ENCODE results near the gene PIAS2.
"Not testable (repeated sequence)": the region's sequence is repeated elsewhere in the genome, so short reads cannot be mapped to it uniquely, and the experiment has no call there.

Gene PIAS2

GRCh38 chr18:46899274-46899948 is 17.9 kb downstream of the PIAS2 start:
- DNase-seq (ENCODE audit: low spot score) = peak; percentile 6

GRCh38 chr18:46894124-46894523 is 23.2 kb downstream of the PIAS2 start:
- no peak for DNase-seq (ENCODE audit: low spot score)

GRCh38 chr18:46893360-46893759 is 23.9 kb downstream of the PIAS2 start:
- DNase-seq (ENCODE audit: low spot score) = no peak

GRCh38 chr18:46892842-46893241 is 24.5 kb downstream of the PIAS2 start:
- no peak for DNase-seq (ENCODE audit: low spot score)

GRCh38 chr18:46891742-46892214 is 25.5 kb downstream of the PIAS2 start:
- DNase-seq (ENCODE audit: low spot score) = peak; percentile 44

- DNase-seq (ENCODE audit: low spot score) = no peak
Measured at GRCh38 chr18:46888965-46889364, 28.3 kb downstream of the PIAS2 start.

- DNase-seq (ENCODE audit: low spot score) = no peak
Measured at GRCh38 chr18:46886893-46887292, 30.4 kb downstream of the PIAS2 start.

- DNase-seq (ENCODE audit: low spot score) = no peak
Measured at GRCh38 chr18:46883180-46883579, 34.1 kb downstream of the PIAS2 start.

GRCh38 chr18:46877329-46877987 is 39.8 kb downstream of the PIAS2 start:
- no peak for DNase-seq (ENCODE audit: low spot score)

GRCh38 chr18:46868169-46868921 is 49.0 kb downstream of the PIAS2 start:
- no peak for DNase-seq (ENCODE audit: low spot score)

GRCh38 chr18:46867367-46868143 is 49.8 kb downstream of the PIAS2 start:
- DNase-seq (ENCODE audit: low spot score) = no peak

GRCh38 chr18:46866523-46866922 is 50.8 kb downstream of the PIAS2 start:
- DNase-seq (ENCODE audit: low spot score) = no peak

GRCh38 chr18:46865245-46865644 is 52.1 kb downstream of the PIAS2 start:
- DNase-seq (ENCODE audit: low spot score) = not testable (repeated sequence)

GRCh38 chr18:46859855-46860254 is 57.5 kb downstream of the PIAS2 start:
- no peak for DNase-seq (ENCODE audit: low spot score)

- no peak for DNase-seq (ENCODE audit: low spot score)
Measured at GRCh38 chr18:46858290-46858689, 59.0 kb downstream of the PIAS2 start.

- DNase-seq (ENCODE audit: low spot score) = no peak
Measured at GRCh38 chr18:46856973-46857372, 60.3 kb downstream of the PIAS2 start.

GRCh38 chr18:46849007-46849406 is 68.3 kb downstream of the PIAS2 start:
- no peak for DNase-seq (ENCODE audit: low spot score)

- no peak for DNase-seq (ENCODE audit: low spot score)
Measured at GRCh38 chr18:46843372-46843771, 73.9 kb downstream of the PIAS2 start.

GRCh38 chr18:46842583-46842982 is 74.7 kb downstream of the PIAS2 start:
- DNase-seq (ENCODE audit: low spot score) = no peak

GRCh38 chr18:46833899-46834298 is 83.4 kb downstream of the PIAS2 start:
- no peak for DNase-seq (ENCODE audit: low spot score)

- no peak for DNase-seq (ENCODE audit: low spot score)
Measured at GRCh38 chr18:46832849-46833248, 84.5 kb downstream of the PIAS2 start.

- DNase-seq (ENCODE audit: low spot score) = not testable (repeated sequence)
Measured at GRCh38 chr18:46832422-46832821, 84.9 kb downstream of the PIAS2 start.
